Stimulated activated CD4-positive, alpha-beta T cell treated with anti-CD3 and anti-CD28 coated beads, Interleukin-1b, Interleukin-23, amount 100 ng/mL, for 1 hour (primary cell): ENCODE measurements around the gene RNU4-1.
A peak's percentile ranks its signal among the peaks of the same experiment; 100 is the strongest.
"Not testable (repeated sequence)": the region's sequence is repeated elsewhere in the genome, so short reads cannot be mapped to it uniquely, and the experiment has no call there.

Experiments
- DNase-seq, 2 donors: peaks; one replicate each; pipeline ENCODE4 v3.0.0-alpha.2; 2020; ENCODE audit warnings: low read depth in 2 of 2

The RNU4-1 gene

DNA sequence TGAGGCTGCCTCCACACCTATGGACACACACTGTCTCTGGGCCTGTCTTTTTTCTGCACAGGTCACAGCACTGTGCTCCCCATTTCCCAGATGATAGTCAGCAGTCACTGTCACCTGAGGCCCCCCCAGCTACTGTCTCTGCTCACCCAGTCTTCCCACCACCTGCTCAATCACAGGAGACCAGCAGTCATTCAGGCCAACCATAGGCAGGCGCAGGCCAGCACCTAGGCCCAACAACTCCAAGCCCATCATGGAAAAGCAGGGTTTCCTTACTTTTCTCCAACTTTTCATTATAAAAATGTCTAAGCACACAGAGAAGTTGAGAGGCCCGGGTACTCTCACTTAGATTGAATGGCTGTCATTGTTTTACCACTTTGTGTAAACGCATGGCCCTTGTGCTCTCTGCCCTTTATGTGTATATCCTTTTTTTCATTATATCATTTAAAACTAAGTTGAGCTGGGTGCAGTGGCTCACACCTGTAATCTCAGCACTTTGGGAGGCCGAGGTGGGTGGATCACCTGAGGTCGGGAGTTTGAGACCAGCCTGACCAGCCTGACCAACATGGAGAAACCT is 34.6 kb downstream of the RNU4-1 start:
- no peak for DNase-seq

DNA sequence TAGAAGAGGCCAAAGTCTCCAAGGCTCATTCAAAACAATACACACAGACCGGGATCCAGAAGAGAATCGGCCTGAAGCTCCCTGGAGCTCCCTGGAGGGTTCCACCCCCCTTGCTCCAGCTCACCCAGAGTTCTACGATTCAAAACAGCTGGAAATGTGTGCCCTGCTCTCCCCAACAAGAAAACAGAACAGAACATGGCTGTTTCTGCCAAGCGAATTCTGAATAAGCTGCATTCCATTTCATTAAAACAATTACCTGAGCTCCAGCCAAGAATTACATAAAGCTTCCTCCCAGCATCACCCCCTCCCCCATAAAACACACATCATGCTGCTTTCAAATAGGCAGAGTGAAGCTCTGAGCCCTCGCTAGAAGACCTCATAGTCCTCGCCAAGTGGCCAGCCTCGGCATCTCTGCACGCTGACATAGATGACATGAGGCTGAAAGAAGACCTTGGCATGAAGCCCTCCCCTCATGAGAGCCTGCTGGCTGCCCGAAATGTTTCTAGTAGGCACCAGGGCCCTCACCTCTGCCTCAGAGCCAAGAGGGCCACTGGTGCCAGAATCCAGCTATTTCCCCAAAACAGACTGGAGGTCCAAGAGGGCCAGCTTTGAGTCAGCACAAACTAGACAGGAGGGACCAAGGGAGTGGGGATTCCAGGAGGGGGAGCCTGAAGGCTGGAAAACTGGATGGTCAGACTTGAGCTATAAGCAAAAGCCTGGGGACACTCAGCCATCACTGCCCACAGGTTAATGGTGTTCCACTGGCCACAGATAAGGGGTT is 35.8 kb downstream of the RNU4-1 start:
- no peak for DNase-seq

DNA sequence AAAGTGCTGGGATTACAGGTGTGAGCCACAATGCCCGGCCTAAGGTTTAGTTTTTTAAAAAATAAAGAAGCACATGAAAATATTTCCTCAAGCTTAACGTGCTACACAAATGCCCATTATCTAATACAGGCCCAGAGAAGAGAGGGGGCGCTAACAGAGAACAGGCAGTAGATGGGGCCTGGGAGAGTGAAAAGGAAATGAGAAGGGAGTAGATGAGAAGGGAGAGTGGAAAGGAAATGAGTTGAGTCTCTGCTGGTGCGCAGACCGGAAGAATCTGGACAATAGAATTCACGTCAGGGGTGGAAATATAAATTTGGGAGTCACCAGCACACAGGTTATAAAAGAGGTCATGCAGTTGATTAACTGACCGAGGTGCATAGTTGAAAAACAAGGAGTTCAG is 38.2 kb downstream of the RNU4-1 start:
- DNase-seq = no peak

DNA sequence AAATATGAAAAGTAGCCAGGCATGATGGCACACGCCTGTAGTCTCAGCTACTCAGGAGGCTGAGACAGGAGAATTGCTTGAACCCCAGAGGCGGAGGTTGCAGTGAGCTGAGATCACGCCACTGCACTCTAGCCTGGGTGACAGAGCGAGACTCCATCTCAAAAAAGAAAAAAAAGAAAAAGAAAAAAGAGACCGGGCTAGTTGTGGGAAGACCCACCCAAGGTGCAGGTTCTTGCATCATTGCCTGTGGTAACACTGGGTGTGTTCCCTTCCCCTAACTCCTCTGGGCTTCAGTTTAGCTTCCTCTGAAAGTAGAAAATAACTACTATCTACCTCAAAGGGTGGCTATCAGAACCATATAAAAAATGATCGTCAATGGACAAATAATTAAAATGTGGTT is 39.7 kb downstream of the RNU4-1 start:
- DNase-seq = not testable (repeated sequence)

DNA sequence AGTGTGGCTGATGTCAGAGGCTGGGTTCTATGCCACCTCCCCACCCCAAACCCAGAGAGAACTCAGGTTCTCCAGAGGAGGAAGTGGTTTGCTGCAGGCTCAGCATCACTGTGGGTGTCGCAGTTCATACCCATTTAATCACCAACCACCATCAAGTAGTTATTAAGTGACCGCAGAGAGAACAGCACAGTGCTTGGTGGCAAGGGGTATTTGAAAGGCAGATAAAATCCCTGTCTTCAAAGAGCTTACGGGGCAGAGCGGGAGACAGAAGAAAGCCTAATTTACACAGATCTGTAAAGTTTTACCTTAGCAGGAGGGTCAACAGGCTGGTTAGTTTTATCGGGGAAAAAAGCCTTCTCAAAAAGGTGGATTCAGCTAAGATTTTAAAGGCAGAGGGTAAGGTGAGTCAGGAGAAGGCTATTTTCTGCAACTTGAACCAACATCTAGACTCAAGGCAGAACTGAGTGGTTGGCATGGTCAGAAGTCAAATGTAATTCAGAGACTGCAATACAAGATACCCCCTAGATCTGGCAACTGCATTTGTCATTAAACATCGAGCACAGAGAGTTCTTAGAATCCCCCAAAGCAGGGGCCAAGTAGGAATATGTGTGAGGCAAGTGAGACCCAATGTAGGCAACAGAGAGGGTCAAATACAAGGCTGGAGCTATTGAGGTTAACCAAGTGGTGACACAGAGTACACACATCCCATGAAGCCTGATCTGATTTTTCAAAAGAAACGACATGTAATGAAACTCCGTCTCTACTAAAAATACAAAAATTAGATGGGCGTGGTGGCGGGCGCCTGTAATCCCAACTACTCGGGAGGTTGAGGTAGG is 40.7 kb downstream of the RNU4-1 start:
- peak in 1 of 2 donors; percentile 54 for DNase-seq

DNA sequence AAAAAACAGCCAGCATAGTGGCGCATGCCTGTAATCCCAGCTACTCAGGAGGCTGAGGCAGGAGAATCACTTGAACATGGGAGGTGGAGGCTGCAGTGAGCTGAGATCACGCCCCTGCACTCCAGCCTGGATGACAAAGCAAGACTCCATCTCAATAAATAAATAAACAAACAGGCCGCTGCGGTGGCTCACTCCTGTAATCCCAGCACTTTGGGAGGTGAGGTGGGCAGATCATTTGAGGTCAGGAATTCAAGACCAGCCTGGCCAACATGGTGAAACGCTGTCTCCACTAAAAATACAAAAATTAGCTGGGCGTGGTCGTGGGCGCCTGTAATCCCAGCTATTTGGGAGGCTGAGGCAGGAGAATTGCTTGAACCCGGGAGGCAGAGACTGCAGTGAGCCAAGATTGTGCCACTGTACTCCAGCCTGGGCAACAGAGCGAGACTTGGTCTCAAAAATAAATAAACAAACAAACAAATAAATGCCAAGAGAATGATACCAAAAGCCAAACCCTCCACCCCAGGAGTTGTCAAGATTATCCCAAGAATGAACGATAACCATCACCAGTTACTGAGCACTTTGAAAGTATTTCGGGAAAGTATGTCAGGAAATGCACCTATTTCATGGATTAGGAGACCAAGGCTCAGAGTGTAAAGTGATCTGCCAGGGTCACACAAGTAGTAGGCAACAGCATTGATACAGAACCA is 41.5 kb downstream of the RNU4-1 start:
- DNase-seq = not testable (repeated sequence)

DNA sequence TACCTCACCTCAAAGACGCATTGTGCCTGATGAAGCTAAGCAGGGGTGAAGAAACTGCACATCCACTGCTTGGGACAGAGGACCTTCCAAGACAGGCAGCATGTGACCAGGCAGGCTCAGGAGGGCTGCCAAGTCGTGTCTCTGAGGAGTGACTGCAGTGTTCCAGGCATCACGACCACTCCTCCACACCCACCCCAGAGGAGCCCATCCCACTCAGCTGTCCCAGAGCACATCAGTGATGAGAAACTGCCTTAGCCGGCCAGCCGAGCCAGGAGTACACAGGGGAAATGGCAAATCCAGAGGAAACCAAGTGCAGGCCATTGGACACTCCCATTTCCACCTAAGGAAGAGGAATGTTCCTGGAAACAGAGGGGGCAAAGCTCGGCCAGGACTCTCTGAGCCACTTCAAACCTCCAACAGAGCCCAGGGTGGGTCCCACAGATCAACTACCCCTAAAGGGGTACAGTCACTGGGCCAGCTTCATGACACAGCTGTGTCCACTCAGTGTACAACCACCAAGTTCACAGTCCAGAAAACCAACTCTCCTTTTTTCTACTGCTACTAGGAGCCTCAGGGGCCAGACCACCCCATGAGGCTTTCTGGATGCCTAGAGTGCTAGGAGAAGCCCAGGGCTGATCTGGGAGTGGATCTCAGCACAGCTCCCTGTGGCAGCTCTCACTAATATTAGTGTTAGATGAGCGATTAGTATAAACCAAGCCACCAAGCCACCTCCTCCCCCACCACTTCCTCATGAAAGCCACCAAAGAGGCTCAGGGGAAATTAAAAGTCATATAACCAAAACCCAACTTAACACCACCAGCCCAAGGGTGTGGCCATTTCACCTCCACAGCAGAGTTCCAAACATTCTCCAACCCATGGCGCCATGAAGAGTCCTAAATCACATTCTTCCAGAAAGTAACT is 42.9 kb downstream of the RNU4-1 start:
- DNase-seq = no peak

DNA sequence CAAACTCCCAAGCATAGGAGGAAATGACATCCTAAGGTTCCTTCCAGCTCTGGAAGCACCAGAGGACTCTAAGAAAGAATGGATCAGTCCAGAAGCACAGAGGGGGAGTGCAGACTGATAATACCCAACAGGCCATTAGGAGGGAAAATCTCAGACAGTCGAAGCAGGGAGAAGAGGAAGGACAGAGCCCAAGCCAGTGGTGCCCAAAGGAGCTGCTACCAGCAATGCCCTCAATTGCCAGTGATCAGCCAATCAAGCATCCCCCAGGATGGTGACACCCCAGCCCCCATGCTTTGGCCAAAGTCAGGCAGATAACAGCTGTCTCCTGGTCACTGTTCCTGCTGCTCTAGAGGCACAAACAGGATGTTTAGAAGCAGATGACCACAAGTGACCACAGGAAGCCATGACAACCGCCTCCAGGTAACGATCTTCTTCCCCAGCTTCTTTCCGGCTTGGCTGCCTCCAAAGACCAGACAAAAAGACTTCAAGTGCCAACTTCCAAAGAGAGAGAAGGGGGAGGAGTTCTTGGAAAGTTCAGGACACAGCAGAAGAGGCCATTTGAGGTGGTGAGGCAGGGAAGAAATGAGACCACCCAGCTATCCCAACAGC is 43.7 kb downstream of the RNU4-1 start:
- no peak for DNase-seq

DNA sequence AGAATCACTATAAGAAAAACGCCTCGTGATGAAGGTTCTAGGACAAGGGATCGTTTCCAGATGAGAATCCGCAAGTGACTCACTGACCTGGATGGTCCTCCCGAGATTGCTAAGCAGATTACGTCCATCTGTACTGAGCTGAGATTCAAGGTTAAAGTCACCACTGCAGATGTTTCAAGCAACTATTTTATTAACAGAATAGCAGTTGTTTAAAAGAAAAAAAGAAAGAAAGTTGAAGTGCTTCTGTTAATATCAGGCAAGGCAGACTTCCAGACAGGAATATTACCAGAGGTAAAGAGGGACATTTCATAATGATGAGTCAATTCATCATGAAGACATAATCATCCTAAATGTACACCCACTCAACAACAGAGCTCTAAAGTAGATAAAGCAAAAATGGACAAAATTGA is 45.4 kb downstream of the RNU4-1 start:
- DNase-seq = no peak

DNA sequence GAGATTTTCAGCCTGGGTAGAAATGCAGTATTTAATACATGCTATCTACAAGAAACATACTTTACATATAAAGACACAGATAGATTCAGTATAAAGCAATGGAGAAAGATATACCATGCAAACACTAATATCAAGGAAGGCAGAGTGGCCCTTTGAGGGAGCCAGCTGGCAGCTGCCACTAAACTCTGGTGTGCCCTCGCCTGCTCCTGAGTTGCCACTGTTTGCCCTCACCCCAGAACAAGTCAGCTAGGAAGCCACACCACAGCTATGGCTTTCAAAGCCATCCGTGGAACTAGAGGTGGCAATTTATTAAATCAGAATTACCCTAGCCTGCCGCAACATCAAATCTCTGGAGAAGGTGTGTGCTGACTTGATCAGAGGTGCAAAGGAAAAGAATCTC is 45.9 kb downstream of the RNU4-1 start:
- DNase-seq = no peak

DNA sequence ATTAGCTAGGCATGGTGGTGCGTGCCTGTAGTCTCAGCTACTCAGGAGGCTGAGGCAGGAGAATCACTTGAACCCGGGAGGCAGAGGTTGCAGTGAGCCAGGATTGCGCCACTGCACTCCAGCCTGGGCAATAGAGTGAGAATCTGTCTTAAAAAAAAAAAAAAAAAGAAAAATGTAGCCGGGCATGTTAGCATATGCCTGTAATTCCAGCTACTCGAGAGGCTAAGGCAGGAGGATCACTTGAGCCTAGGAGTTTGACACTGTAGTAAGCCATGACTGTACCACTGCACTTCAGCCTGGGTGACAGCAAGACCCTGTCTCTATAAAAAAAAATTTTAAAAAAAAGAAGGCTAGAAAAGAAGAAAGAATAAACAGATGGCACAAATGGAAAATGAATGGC is 46.3 kb downstream of the RNU4-1 start:
- DNase-seq = not testable (repeated sequence)
